D721Med (cell line): ENCODE results near the gene OR5C1.

Experiments
- DNase-seq: peaks from one replicate; pipeline ENCODE4 v3.0.0; 2011; ENCODE audit warnings: low spot score; ENCODE audit not compliant: insufficient read length
- FAIRE-seq: peaks from 2 replicates; lab custom pipeline; 2011; peaks lifted over from hg19 to GRCh38; lab: Jason Lieb, UNC
- CTCF ChIP-seq: IDR thresholded peaks from 2 replicates; pipeline ENCODE4 v1.5.1; 2012; ENCODE audit warnings: mild to moderate bottlenecking, control low read depth; ENCODE audit not compliant: insufficient read depth; ENCODE audit errors: missing control alignments

Gene OR5C1

GRCh38 chr9:122812736-122813135 lies 24.0 kb downstream of the OR5C1 start:
- DNase-seq (no peak), FAIRE-seq (no peak)
- TF ChIP-seq CTCF, result no peak

- no peak for FAIRE-seq
- DNase-seq, result no peak
- TF ChIP-seq CTCF, result no peak
Observed at GRCh38 chr9:122814545-122814944, 25.8 kb downstream of the OR5C1 start.

GRCh38 chr9:122815544-122815943 lies 26.8 kb downstream of the OR5C1 start:
- no peak for TF ChIP-seq CTCF
- no peak for DNase-seq
- FAIRE-seq, result no peak

GRCh38 chr9:122816163-122816867 lies 27.6 kb downstream of the OR5C1 start:
- DNase-seq (no peak), FAIRE-seq (no peak)
- no peak for TF ChIP-seq CTCF

GRCh38 chr9:122819326-122819725 lies 30.6 kb downstream of the OR5C1 start:
- DNase-seq (no peak), FAIRE-seq (no peak)
- TF ChIP-seq CTCF, result no peak

GRCh38 chr9:122819791-122820489 lies 31.2 kb downstream of the OR5C1 start:
- no peak for FAIRE-seq
- no peak for TF ChIP-seq CTCF
- DNase-seq, result no peak

GRCh38 chr9:122820490-122820845 lies 31.7 kb downstream of the OR5C1 start:
- DNase-seq, result no peak
- FAIRE-seq, result no peak
- TF ChIP-seq CTCF, result no peak
